Smooth muscle cell of trachea (primary cell): ENCODE results near the gene CYP2E1. TPM values are rescaled to one million over a fixed set of nuclear protein-coding genes. Genes with fewer than 3 reads are reported as not detected.

ENCODE experiments used
- total RNA-seq: library from RNA; depleted of rRNA; stranded (reverse); fragments of >200 nt; gene quantifications from 2 replicates; pipeline ENCODE4 v1.2.1, GENCODE V29; 2014

Gene CYP2E1
- 0.33 and 0.44 TPM in 2 replicates for total RNA-seq

GRCh38 chr10:133526957-133527588 is at the start of gene CYP2E1:
CYP2E1 (plus strand) TSS chr10:133527363; CDS start chr10:133527396, 33 bp downstream.

GRCh38 chr10:133565441-133566294 is 38.5 kb downstream of the CYP2E1 start, which contains the start of gene SYCE1:
SYCE1 (minus strand) TSS chr10:133565583; CDS start chr10:133565529, 54 bp downstream.

Other genes with a start within 250 kb of the CYP2E1 start
- 58.9 and 79.1 TPM in 2 replicates for gene TUBGCP2, start 218.5 kb upstream of the CYP2E1 start, total RNA-seq
- gene ZNF511, start 218.4 kb upstream of the CYP2E1 start, total RNA-seq: 23.7 and 29.3 TPM in 2 replicates
- 0.33 TPM in 1 of 2 replicates, not detected in the other for gene CALY, start 190.5 kb upstream of the CYP2E1 start, total RNA-seq
- gene PRAP1, start 180.0 kb upstream of the CYP2E1 start, total RNA-seq: not detected in 2 replicates
- gene FUOM, start 169.3 kb upstream of the CYP2E1 start, total RNA-seq: 24.8 and 26.5 TPM in 2 replicates
- gene ECHS1, start 154.0 kb upstream of the CYP2E1 start, total RNA-seq: 94.0 and 109 TPM in 2 replicates
- 9.6 and 12.1 TPM in 2 replicates for gene PAOX, start 148.1 kb upstream of the CYP2E1 start, total RNA-seq
- gene MTG1, start 133.2 kb upstream of the CYP2E1 start, total RNA-seq: 21.5 and 33.5 TPM in 2 replicates
- gene SPRN, start 102.7 kb upstream of the CYP2E1 start, total RNA-seq: 0.87 and 3.1 TPM in 2 replicates
- 3.0 and 3.9 TPM in 2 replicates for gene SCART1, start 73.4 kb upstream of the CYP2E1 start, total RNA-seq
- 0.33 TPM in 1 of 2 replicates, not detected in the other for gene SYCE1, start 38.2 kb downstream of the CYP2E1 start, total RNA-seq
- not detected in 2 replicates for gene FRG2B, start 99.4 kb downstream of the CYP2E1 start, total RNA-seq